ENCODE results near the gene LRIG3. TPM values are rescaled to one million over a fixed set of nuclear protein-coding genes. Genes with fewer than 3 reads are reported as not detected.

The LRIG3 gene
- total and polyA plus RNA-seq, 2 of the 8 experiments (the other 6 are each of a cell fraction or from before 2014, with no cell fraction given) = 6.5 to 9.1 TPM

- no peak overlapping the region for H3K4me2 ChIP-seq (ENCODE audit: insufficient read depth in 1 of 2, low read depth in 2 of 2, low read length in 2 of 2)
- no peak overlapping the region for H4K8ac ChIP-seq (ENCODE audit: extremely low read depth, insufficient read depth, low read length)
- H2AK5ac ChIP-seq (ENCODE audit: low read depth, low read length) = no peak overlapping the region
- no peak overlapping the region for H3K4me3 ChIP-seq (ENCODE audit: extremely low read depth in 1 of 4, insufficient read depth in 2 of 4, low read depth in 3 of 4, low read length in 4 of 4)
- FAIRE-seq (no peak), DNase-seq (ENCODE audit: low read depth in 1 of 2, low spot score in 2 of 2) (no peak)
- H3K23ac ChIP-seq (ENCODE audit: insufficient read length) = no peak overlapping the region
- no peaks in the 10 kb centered on the region for H3K36me3 ChIP-seq (ENCODE audit: control insufficient read depth in 2 of 4, insufficient read depth in 4 of 4, low read length in 3 of 4)
- H3K27me3 ChIP-seq (replicated peaks in 1 of 4; ENCODE audit: control insufficient read depth in 3 of 4, extremely low read depth in 1 of 4, insufficient read depth in 3 of 4, low read length in 3 of 4) = no peaks in the 10 kb centered on the region
- H3K18ac ChIP-seq (ENCODE audit: extremely low read depth, low read length) = no peak overlapping the region
- no peak overlapping the region for H2AFZ ChIP-seq (ENCODE audit: low read length)
- no peaks in the 10 kb centered on the region for H3K79me1 ChIP-seq (ENCODE audit: low read depth, low read length)
- no peaks in the 10 kb centered on the region for H3K9me3 ChIP-seq (ENCODE audit: insufficient read depth in 2 of 2, low read depth in 1 of 2, low read length in 1 of 2)
- TF ChIP-seq HDAC6 (IDR thresholded peaks at IDR 0.05; ENCODE audit: low read depth, low read length) = no peak
- TF ChIP-seq YY1 (IDR thresholded peaks at IDR 0.05; ENCODE audit: low read depth, low read length) = no peak
- no peak for TF ChIP-seq RNF2 (IDR thresholded peaks at IDR 0.05; ENCODE audit: borderline replicate concordance, low read depth, low read length, missing control alignments, poor library complexity, severe bottlenecking)
- no peak for TF ChIP-seq RFX5 (IDR thresholded peaks at IDR 0.05; ENCODE audit: borderline replicate concordance, low read depth, low read length)
- no peak for TF ChIP-seq JUND (IDR thresholded peaks at IDR 0.05; ENCODE audit: low read length)
- no peak for TF ChIP-seq SIN3A (conservative IDR thresholded peaks at IDR 0.05 in 1 of 2, IDR thresholded peaks at IDR 0.05 in 1 of 2; ENCODE audit: low read depth in 1 of 2, low read length in 2 of 2)
- TF ChIP-seq CTCF (IDR thresholded peaks at IDR 0.05; ENCODE audit: control extremely low read depth in 1 of 3, insufficient read depth in 1 of 3, low read depth in 1 of 3, low read length in 3 of 3) = no peak
- TF ChIP-seq CEBPB (IDR thresholded peaks at IDR 0.05; ENCODE audit: low read depth, low read length) = no peak
- no peak for TF ChIP-seq RXRA (IDR thresholded peaks at IDR 0.05; ENCODE audit: insufficient read depth, low read depth, low read length)
- no peaks in the 10 kb centered on the region for H3K79me2 ChIP-seq (ENCODE audit: control insufficient read depth in 1 of 2, insufficient read depth in 2 of 2, low read length in 2 of 2)
- no peak overlapping the region for H2BK20ac ChIP-seq (ENCODE audit: low read length)
- H4K91ac ChIP-seq (replicated peaks; ENCODE audit: insufficient read length, low read length) = no peak overlapping the region
- no peak overlapping the region for H4K5ac ChIP-seq (ENCODE audit: insufficient read length, low read depth, low read length)
- no peak overlapping the region for H3K56ac ChIP-seq (replicated peaks; ENCODE audit: insufficient read length, low read depth, low read length)
- WGBS, 2 experiments (ENCODE audit: extremely low coverage in 1 of 2, insufficient coverage in 1 of 2, insufficient read length in 1 of 2, insufficient replicate concordance in 2 of 2, low coverage in 1 of 2, low lambda C conversion rate in 2 of 2, missing lambda C conversion rate in 1 of 2) = 93% methylated on average over 4 of the region's 4 CpGs; no CpG with 5 or more reads in 1 of the 2 experiments
- no peak overlapping the region for H2BK15ac ChIP-seq (ENCODE audit: low read length)
- no peak overlapping the region for H2BK12ac ChIP-seq (ENCODE audit: low read depth, low read length)
- no peak overlapping the region for H2BK5ac ChIP-seq (ENCODE audit: low read depth, low read length)
- H3K27ac ChIP-seq (ENCODE audit: low read depth, low read length) = no peak overlapping the region
- H3K4ac ChIP-seq (replicated peaks; ENCODE audit: insufficient read length, low read depth, low read length) = no peak overlapping the region
- no peaks in the 10 kb centered on the region for H4K20me1 ChIP-seq (replicated peaks in 1 of 2; ENCODE audit: control insufficient read depth in 1 of 2, insufficient read depth in 2 of 2, low read length in 2 of 2)
- CTCF ChIA-PET (ENCODE audit: partially characterized antibody) = no interaction called here
- no peak overlapping the region for H2BK120ac ChIP-seq (replicated peaks; ENCODE audit: low read depth, low read length)
- H3K14ac ChIP-seq (ENCODE audit: insufficient read length) = no peak overlapping the region
- POLR2A ChIA-PET (ENCODE audit: partially characterized antibody) = no interaction called here
- H3K23me2 ChIP-seq (ENCODE audit: low read depth, low read length) = no peaks in the 10 kb centered on the region
- H3K9ac ChIP-seq (replicated peaks in 1 of 4; ENCODE audit: extremely low read depth in 1 of 4, low read depth in 3 of 4, low read length in 3 of 4) = no peak overlapping the region
- H3K4me1 ChIP-seq (replicated peaks in 1 of 4; ENCODE audit: control insufficient read depth in 3 of 4, insufficient read depth in 4 of 4, low read length in 3 of 4) = no peaks in the 10 kb centered on the region
These were observed 47.3 kb upstream of the LRIG3 start for GRCh38 chr12:58967561-58967960.
